Measurements from ENCODE around the gene ANGEL1. TPM values are rescaled to one million over a fixed set of nuclear protein-coding genes. Genes with fewer than 3 reads are reported as not detected.

Gene ANGEL1
- total RNA-seq, 1 experiment from 2014 or later = 7.0 TPM

DNA sequence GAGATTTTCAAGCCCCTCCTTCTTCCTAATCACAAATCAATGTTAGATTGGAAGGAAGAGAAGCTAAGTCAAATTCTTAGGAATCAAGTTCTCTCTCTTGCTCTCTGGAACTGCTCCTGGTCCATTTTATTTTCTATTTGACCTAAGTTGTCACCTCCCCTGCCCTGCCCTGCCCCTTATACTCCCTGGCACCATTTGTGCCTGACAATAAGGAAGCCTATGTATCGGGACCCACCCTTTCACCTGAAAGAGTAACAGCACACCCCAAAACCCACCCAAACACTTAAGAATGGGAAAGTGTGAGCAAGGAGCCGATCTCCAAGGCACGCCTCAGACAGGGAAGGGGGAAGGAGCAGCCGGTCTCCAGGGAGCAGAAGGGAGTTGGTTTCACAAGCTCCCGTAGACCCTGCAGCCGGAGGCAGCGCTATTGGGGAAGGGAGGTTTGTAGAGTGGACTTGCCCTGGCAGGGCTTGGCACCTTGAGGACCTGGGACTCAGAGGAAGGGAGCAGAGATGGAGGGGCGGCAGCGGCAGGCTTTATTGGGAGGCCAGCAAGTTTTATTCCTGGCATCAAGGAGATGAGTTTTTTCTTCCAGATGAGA lies 15.1 kb upstream of the ANGEL1 start:
- in situ Hi-C loops (cut with HindIII; ENCODE audit: low sequenced_read_pairs) = no loop called here
- DNase-seq (ENCODE audit: low spot score) = no peak

- DNase-seq (ENCODE audit: low spot score) = no peak
- in situ Hi-C loops (cut with HindIII; ENCODE audit: low sequenced_read_pairs) = no loop called here
These were observed 13.4 kb upstream of the ANGEL1 start, which contains the start of gene LRRC74A for GRCh38 chr14:76826122-76826521. LRRC74A (plus strand) TSS chr14:76826408; CDS start chr14:76826698, 290 bp downstream.

GRCh38 chr14:76820700-76821099 lies 8.0 kb upstream of the ANGEL1 start:
- DNase-seq (ENCODE audit: low spot score) = no peak
- in situ Hi-C loops (cut with HindIII; ENCODE audit: low sequenced_read_pairs) = no loop called here

GRCh38 chr14:76814726-76815645 lies 2.3 kb upstream of the ANGEL1 start:
- in situ Hi-C loops (cut with HindIII; ENCODE audit: low sequenced_read_pairs) = no loop called here
- no peak for DNase-seq (ENCODE audit: low spot score)

DNA sequence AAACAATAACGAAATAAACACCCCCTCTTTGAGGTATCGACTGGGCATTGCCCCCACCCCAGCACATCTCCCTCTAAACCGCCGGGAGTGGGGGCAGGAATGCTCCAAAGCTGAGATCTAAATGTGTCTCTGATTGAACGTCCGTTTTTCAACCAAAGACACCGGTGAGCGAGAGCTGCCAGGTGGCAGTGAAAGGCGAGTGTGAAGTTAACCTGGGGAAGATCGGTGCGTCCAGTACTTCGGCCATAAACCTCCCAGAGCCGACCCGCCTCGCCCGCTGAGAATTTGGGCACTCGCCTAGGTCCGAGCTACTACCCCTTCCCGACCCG lies 625 bp downstream of the ANGEL1 start:
- peak; percentile 69 for DNase-seq (ENCODE audit: low spot score)
- in situ Hi-C loops (cut with HindIII; ENCODE audit: low sequenced_read_pairs) = no loop called here

DNA sequence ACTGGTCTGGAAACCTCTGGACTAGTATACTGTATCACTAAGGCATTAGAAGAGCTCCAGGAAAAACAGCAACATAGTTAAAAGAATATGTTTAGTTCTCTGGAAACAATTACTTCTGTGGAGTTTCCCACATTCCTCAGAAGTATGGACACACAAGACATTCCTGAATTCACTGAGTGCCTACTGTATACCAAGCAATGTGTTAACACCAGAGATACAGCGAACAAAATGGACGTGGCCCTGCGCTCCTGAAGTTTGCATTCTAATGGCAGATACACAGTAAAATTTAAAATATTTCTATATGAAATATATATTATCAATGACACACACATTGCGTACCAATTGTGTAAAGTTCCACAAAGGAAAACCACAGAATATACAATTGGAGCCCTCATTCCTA lies 1.1 kb downstream of the ANGEL1 start:
- in situ Hi-C loops (cut with HindIII; ENCODE audit: low sequenced_read_pairs) = no loop called here
- DNase-seq (ENCODE audit: low spot score) = no peak

GRCh38 chr14:76810953-76811400 lies 1.7 kb downstream of the ANGEL1 start:
- peak; percentile 83 for DNase-seq (ENCODE audit: low spot score)
- in situ Hi-C loops (cut with HindIII; ENCODE audit: low sequenced_read_pairs) = no loop called here

DNA sequence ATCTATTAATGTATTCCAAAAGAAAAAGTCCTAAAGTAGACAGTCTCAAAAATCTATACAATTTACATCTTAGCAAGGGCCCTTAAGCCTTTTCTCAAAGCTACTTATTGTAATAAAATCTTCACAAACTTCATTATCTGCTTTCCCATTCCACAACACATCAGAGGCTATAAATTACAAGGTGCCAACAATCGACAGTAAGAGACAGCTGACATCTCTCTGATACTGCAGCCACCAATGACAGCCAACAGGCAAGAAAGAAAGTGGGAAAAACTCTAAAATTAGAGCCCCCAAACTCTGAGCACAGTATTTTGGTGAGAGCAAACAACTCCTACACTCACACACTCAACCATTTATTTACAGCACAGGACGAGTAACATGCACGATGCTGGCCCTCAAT lies 2.2 kb downstream of the ANGEL1 start:
- in situ Hi-C loops (cut with HindIII; ENCODE audit: low sequenced_read_pairs) = no loop called here
- no peak for DNase-seq (ENCODE audit: low spot score)

DNA sequence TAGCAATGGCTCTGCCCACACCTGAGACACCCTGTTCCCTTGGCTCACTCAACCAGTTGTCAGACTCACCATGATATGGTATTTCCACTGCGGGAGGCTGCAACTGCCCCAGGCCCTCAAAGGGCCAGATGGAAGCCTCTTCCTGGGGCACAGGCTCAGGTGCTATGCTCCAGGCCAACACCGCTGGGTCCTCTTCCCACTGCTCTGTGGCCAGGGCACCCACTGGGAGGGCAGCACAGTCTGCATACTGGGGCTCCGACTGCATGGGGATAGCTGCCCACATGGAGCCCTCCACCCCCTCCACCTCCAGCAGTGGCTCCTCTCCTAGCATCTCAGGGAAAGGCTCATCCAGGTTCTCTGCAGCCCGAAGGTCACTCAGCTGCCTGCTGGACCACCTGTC lies 3.7 kb downstream of the ANGEL1 start:
- no peak for DNase-seq (ENCODE audit: low spot score)
- in situ Hi-C loops (cut with HindIII; ENCODE audit: low sequenced_read_pairs) = no loop called here

- DNase-seq (ENCODE audit: low spot score) = no peak
- in situ Hi-C loops (cut with HindIII; ENCODE audit: low sequenced_read_pairs) = no loop called here
These were observed 4.7 kb downstream of the ANGEL1 start for GRCh38 chr14:76808011-76808410.

DNA sequence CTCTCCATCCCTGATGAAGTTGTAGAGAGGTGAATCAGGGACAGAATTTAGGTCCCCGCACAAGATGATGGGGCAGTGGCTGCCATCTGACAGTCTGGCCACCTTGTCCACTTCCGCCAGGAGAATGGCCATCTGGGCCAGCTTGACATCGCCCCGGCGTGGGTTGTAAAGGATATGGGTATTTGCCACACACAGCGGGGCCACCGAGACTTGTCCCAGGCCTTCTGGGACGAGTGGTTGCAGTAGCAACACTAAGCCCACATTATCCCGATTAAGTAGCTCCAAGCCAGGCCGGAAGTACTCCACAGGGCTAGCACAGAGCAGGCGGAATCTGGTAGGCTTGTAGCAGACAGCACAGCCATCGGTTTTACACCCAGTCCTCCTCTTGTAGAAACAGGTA lies 6.2 kb downstream of the ANGEL1 start:
- in situ Hi-C loops (cut with HindIII; ENCODE audit: low sequenced_read_pairs) = no loop called here
- peak; percentile 82 for DNase-seq (ENCODE audit: low spot score)

GRCh38 chr14:76793956-76794355 lies 18.7 kb downstream of the ANGEL1 start:
- DNase-seq (ENCODE audit: low spot score) = no peak
- in situ Hi-C loops (cut with HindIII; ENCODE audit: low sequenced_read_pairs) = no loop called here

GRCh38 chr14:76793324-76793723 lies 19.4 kb downstream of the ANGEL1 start:
- in situ Hi-C loops (cut with HindIII; ENCODE audit: low sequenced_read_pairs) = no loop called here
- no peak for DNase-seq (ENCODE audit: low spot score)

GRCh38 chr14:76792422-76792821 lies 20.3 kb downstream of the ANGEL1 start:
- in situ Hi-C loops (cut with HindIII; ENCODE audit: low sequenced_read_pairs) = no loop called here
- no peak for DNase-seq (ENCODE audit: low spot score)

- peak; percentile 96 for DNase-seq (ENCODE audit: low spot score)
- in situ Hi-C loops (cut with HindIII; ENCODE audit: low sequenced_read_pairs) = no loop called here
These were observed 26.1 kb downstream of the ANGEL1 start for GRCh38 chr14:76786601-76787000.

DNA sequence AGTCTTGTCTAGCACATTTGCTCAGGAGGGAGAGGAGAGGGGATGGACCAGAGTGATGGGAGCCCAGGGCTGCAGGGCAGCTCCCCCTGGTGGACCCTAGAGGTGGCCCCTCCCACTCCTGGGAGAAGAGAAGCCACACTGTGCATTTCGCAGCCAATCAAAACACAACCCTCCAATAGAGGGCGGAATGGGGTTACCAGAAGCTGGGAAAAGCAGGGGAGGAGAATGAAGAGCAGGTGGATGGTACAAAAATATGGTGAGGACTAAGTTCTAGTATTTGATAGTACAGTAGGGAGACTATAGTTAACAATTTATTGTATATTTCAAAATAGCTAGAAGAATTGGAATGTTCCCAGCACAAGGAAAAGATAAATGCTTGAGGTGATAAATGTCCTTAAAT lies 27.8 kb downstream of the ANGEL1 start:
- in situ Hi-C loops (cut with HindIII; ENCODE audit: low sequenced_read_pairs) = no loop called here
- peak; percentile 72 for DNase-seq (ENCODE audit: low spot score)

- in situ Hi-C loops (cut with HindIII; ENCODE audit: low sequenced_read_pairs) = no loop called here
- no peak for DNase-seq (ENCODE audit: low spot score)
These were observed 28.3 kb downstream of the ANGEL1 start for GRCh38 chr14:76784266-76784874.

DNA sequence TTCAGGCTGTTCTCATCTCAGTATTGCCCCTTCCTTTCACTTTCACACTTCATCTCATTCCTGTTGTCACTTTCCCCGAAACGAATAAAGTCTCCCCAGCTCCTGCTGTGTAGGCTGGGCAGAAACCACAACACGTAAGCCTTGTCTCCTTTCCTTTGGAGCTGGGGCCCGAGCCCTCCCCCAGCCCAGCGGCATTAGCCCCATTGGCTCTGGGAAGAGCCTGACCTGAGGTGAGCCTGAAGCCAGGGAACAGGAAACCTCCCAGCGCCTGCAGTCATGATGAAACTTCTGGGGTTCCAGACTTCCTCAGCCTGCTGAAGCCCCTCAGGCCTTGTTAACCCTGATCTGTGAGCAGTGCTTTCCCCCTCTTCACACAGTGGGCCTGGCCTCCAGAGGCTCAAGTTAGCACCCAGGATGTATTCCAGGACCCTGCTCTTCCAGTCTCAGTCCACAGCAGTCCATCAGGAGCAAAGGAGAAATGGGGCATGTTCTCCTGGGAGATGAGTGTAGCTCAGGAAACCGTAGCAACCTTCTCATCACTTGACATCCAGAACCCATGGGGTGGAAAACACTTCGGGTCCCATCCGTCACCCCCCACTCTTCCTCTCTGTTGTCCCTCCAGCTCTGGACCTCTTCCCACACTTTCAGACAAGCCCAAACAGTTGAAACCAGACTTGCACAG lies 29.7 kb downstream of the ANGEL1 start:
- DNase-seq (ENCODE audit: low spot score) = no peak
- in situ Hi-C loops (cut with HindIII; ENCODE audit: low sequenced_read_pairs) = no loop called here

- in situ Hi-C loops (cut with HindIII; ENCODE audit: low sequenced_read_pairs) = no loop called here
These were observed 30.4 kb downstream of the ANGEL1 start for GRCh38 chr14:76782115-76782884.

More at GRCh38 chr14:76782115-76782884, 30.4 kb downstream of the ANGEL1 start:
- DNase-seq (ENCODE audit: low spot score) = no peak

Data from G401 (cell line).